ENCODE data around the gene PCDH15. TPM values are rescaled to one million over a fixed set of nuclear protein-coding genes. Genes with fewer than 3 reads are reported as not detected.

Gene PCDH15
- total RNA-seq, 2 experiments from 2014 or later: not detected

DNA sequence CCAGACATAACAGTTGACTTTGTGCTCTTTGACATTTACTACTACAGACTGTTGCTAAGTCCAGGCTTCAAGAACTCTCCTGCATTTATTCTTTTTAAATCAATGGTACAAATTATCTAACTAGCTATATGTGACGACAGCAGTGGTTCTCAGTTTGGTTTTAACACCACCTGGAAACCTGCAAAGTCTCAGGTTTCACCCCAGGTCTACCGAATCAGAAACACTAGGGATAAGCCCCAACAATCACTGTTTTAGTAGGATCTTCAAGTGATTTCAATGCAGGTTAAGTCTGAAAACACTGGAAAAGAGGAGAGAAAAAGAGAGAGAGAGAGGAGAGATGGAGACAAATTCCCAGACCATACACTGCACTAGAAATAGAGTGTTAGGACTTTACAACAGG is 519.0 kb downstream of the PCDH15 start:
- no peak overlapping the region for H3K27ac ChIP-seq (ENCODE audit: low read depth, low read length, poor library complexity, severe bottlenecking)
- no peaks in the 10 kb centered on the region for H3K36me3 ChIP-seq (ENCODE audit: insufficient read depth, low read length)
- intact Hi-C loops (cut with micrococcal nuclease; ENCODE audit: unreplicated experiment): no loop called here
- H3K4me2 ChIP-seq (ENCODE audit: low read length): no peak overlapping the region
- no peaks in the 10 kb centered on the region for H3K4me1 ChIP-seq (ENCODE audit: insufficient read depth, low read length, poor library complexity, severe bottlenecking)
- no peaks in the 10 kb centered on the region for H3K9me3 ChIP-seq (ENCODE audit: low read length)
- TF ChIP-seq, protein P1, sequence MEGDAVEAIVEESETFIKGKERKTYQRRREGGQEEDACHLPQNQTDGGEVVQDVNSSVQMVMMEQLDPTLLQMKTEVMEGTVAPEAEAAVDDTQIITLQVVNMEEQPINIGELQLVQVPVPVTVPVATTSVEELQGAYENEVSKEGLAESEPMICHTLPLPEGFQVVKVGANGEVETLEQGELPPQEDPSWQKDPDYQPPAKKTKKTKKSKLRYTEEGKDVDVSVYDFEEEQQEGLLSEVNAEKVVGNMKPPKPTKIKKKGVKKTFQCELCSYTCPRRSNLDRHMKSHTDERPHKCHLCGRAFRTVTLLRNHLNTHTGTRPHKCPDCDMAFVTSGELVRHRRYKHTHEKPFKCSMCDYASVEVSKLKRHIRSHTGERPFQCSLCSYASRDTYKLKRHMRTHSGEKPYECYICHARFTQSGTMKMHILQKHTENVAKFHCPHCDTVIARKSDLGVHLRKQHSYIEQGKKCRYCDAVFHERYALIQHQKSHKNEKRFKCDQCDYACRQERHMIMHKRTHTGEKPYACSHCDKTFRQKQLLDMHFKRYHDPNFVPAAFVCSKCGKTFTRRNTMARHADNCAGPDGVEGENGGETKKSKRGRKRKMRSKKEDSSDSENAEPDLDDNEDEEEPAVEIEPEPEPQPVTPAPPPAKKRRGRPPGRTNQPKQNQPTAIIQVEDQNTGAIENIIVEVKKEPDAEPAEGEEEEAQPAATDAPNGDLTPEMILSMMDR (conservative IDR thresholded peaks at IDR 0.05; ENCODE audit: low read length): no peak
- no peak for TF ChIP-seq EZH2phosphoT487 (IDR thresholded peaks at IDR 0.05; ENCODE audit: borderline replicate concordance, low read depth, low read length)
- no peak overlapping the region for H2AFZ ChIP-seq (ENCODE audit: low read length)
- DNase-seq (ENCODE audit: low spot score): no peak
- no peaks in the 10 kb centered on the region for H3K79me2 ChIP-seq (ENCODE audit: insufficient read depth, low read depth, low read length)
- no TSS peak for BruUV-seq (replicated peaks)
- POLR2A ChIA-PET: no interaction called here
- CTCF ChIA-PET (ENCODE audit: unreplicated experiment): no interaction called here
- H4K20me1 ChIP-seq (ENCODE audit: insufficient read depth, low read length): no peaks in the 10 kb centered on the region
- no peaks in the 10 kb centered on the region for H3K9me2 ChIP-seq (ENCODE audit: insufficient read depth, low read length)
- no peak overlapping the region for H3K4me3 ChIP-seq (ENCODE audit: low read depth, low read length, poor library complexity, severe bottlenecking)

DNA sequence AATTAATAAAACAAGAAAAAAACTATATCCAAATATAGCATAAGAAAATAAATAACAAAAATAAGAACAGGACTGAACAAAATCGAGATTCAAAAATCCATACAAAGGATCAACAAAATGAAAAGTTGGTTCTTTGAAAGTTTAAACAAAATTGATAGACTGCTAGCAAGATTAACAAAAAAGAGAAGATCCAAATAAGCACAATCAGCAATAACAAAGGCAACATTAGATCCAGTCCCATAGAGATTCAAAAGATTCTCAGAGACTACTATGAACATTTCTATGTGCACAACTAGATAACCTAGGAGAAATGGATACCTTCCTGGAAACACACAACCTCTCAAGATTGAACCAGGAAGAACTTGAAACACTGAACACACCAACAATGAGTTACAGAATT is 534.6 kb downstream of the PCDH15 start:
- H3K36me3 ChIP-seq (ENCODE audit: insufficient read depth, low read length): no peaks in the 10 kb centered on the region
- no peaks in the 10 kb centered on the region for H3K79me2 ChIP-seq (ENCODE audit: insufficient read depth, low read depth, low read length)
- no peak overlapping the region for H3K4me2 ChIP-seq (ENCODE audit: low read length)
- no peak overlapping the region for H3K27ac ChIP-seq (ENCODE audit: low read depth, low read length, poor library complexity, severe bottlenecking)
- no peaks in the 10 kb centered on the region for H4K20me1 ChIP-seq (ENCODE audit: insufficient read depth, low read length)
- no TSS peak for BruUV-seq (replicated peaks)
- TF ChIP-seq, protein P1 (conservative IDR thresholded peaks at IDR 0.05; ENCODE audit: low read length): no peak
- TF ChIP-seq EZH2phosphoT487 (IDR thresholded peaks at IDR 0.05; ENCODE audit: borderline replicate concordance, low read depth, low read length): no peak
- H3K4me3 ChIP-seq (ENCODE audit: low read depth, low read length, poor library complexity, severe bottlenecking): no peak overlapping the region
- CTCF ChIA-PET (ENCODE audit: unreplicated experiment): no interaction called here
- POLR2A ChIA-PET: interaction anchor here (0.6 kb wide), 1 partner anchor 94 kb away, joined by 3 read pairs; no protein-coding TSS in a partner anchor
- no peaks in the 10 kb centered on the region for H3K4me1 ChIP-seq (ENCODE audit: insufficient read depth, low read length, poor library complexity, severe bottlenecking)
- no peaks in the 10 kb centered on the region for H3K9me2 ChIP-seq (ENCODE audit: insufficient read depth, low read length)
- no peak for DNase-seq (ENCODE audit: low spot score)
- intact Hi-C loops (cut with micrococcal nuclease; ENCODE audit: unreplicated experiment): no loop called here
- no peak overlapping the region for H2AFZ ChIP-seq (ENCODE audit: low read length)
- H3K9me3 ChIP-seq (ENCODE audit: low read length): no peaks in the 10 kb centered on the region

DNA sequence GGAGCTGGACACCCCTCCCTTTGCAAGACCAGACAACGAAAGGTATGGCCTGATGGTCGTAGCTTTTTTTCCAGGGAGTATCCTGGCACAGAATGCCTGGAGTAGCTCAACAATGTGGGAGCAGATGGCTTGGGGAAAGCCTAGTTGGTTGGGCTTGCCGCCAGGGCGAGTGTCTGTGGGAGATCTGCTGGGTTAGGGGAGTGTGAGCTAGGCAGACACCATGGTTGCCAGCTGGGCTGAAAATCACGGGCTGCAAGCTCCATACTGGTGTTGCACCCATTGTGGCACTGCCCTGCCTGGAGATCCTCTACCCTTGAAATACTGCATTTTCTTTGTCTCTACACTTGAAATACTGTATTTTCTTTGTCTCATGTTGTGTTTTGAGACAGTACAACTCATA is 538.3 kb downstream of the PCDH15 start:
- no peak for DNase-seq (ENCODE audit: low spot score)
- TF ChIP-seq, protein P1 (conservative IDR thresholded peaks at IDR 0.05; ENCODE audit: low read length): no peak
- TF ChIP-seq EZH2phosphoT487 (IDR thresholded peaks at IDR 0.05; ENCODE audit: borderline replicate concordance, low read depth, low read length): no peak
- Histone ChIP-seq H3K79me2 (ENCODE audit: insufficient read depth, low read depth, low read length) (no peaks in the 10 kb centered on the region), H3K27ac (ENCODE audit: low read depth, low read length, poor library complexity, severe bottlenecking) (no peak overlapping the region), H3K9me2 (ENCODE audit: insufficient read depth, low read length) (no peaks in the 10 kb centered on the region), H3K4me3 (ENCODE audit: low read depth, low read length, poor library complexity, severe bottlenecking) (no peak overlapping the region), H2AFZ (ENCODE audit: low read length) (no peak overlapping the region), H3K36me3 (ENCODE audit: insufficient read depth, low read length) (no peaks in the 10 kb centered on the region), H3K9me3 (ENCODE audit: low read length) (no peaks in the 10 kb centered on the region), H3K4me2 (ENCODE audit: low read length) (no peak overlapping the region), H3K4me1 (ENCODE audit: insufficient read depth, low read length, poor library complexity, severe bottlenecking) (no peaks in the 10 kb centered on the region), H4K20me1 (ENCODE audit: insufficient read depth, low read length) (no peaks in the 10 kb centered on the region)
- CTCF ChIA-PET (ENCODE audit: unreplicated experiment): no interaction called here
- POLR2A ChIA-PET: interaction anchor here (0.7 kb wide), 1 partner anchor 1855 kb away, joined by 3 read pairs; no protein-coding TSS in a partner anchor
- no TSS peak for BruUV-seq (replicated peaks)
- intact Hi-C loops (cut with micrococcal nuclease; ENCODE audit: unreplicated experiment): no loop called here

Data from OCI-LY7 (cell line).